SK-N-SH treated with all-trans-retinoic acid at 6 μM for 48 hours (cell line): ENCODE data around the gene DTL.
A peak's percentile ranks its signal among the peaks of the same experiment; 100 is the strongest.

Experiments
- ATAC-seq: fragments of 200-7000 bp; cut with Tn5 transposase; 3 replicates; pipeline ENCODE4 v1.9.1; 2020; ENCODE audit warnings: mild to moderate bottlenecking, moderate library complexity
- BACH2 ChIP-seq: fragments of 250-450 bp; sonication (Bioruptor Pico); IDR thresholded peaks from 2 replicates; pipeline ENCODE4 v1.9.0; 2021; ENCODE audit warnings: mild to moderate bottlenecking, borderline replicate concordance
- CREB5 ChIP-seq: fragments of 250-450 bp; sonication (Bioruptor Pico); IDR thresholded peaks from 2 replicates; pipeline ENCODE4 v1.5.1; 2020; ENCODE audit warnings: low read depth, mild to moderate bottlenecking, moderate library complexity
- CSDC2 ChIP-seq: fragments of 250-450 bp; sonication (Bioruptor Pico); IDR thresholded peaks from 2 replicates; pipeline ENCODE4 v1.5.0; 2020; ENCODE audit warnings: mild to moderate bottlenecking, moderate library complexity
- CSRNP3 ChIP-seq: fragments of 250-450 bp; sonication (Bioruptor Pico); IDR thresholded peaks from 2 replicates; pipeline ENCODE4 v1.5.1; 2021; ENCODE audit warnings: mild to moderate bottlenecking, moderate library complexity
- ESRRG ChIP-seq: fragments of 250-450 bp; sonication (Bioruptor Pico); IDR thresholded peaks from 2 replicates; pipeline ENCODE4 v1.6.1; 2021; ENCODE audit warnings: mild to moderate bottlenecking
- GLIS3 ChIP-seq: fragments of 250-450 bp; sonication (Bioruptor Pico); IDR thresholded peaks from 2 replicates; pipeline ENCODE4 v1.5.0; 2020; ENCODE audit warnings: mild to moderate bottlenecking, moderate library complexity
- ISL1 ChIP-seq: fragments of 250-450 bp; sonication (Bioruptor Pico); IDR thresholded peaks from 2 replicates; pipeline ENCODE4 v2.1.2; 2022; ENCODE audit warnings: mild to moderate bottlenecking, moderate library complexity
- OSR1 ChIP-seq: fragments of 250-450 bp; sonication (Bioruptor Pico); IDR thresholded peaks from 2 replicates; pipeline ENCODE4 v1.8.0; 2022; ENCODE audit warnings: moderate library complexity, mild to moderate bottlenecking, inconsistent platforms
- POU6F1 ChIP-seq: fragments of 250-450 bp; sonication (Bioruptor Pico); IDR thresholded peaks from 2 replicates; pipeline ENCODE4 v1.8.0; 2021; ENCODE audit warnings: low read depth, mild to moderate bottlenecking, moderate library complexity, borderline replicate concordance
- PPARA ChIP-seq: fragments of 250-450 bp; sonication (Bioruptor Pico); IDR thresholded peaks from 2 replicates; pipeline ENCODE4 v1.5.0; 2020; ENCODE audit warnings: mild to moderate bottlenecking, borderline replicate concordance
- RARB ChIP-seq: fragments of 250-450 bp; sonication (Bioruptor Pico); IDR thresholded peaks from 2 replicates; pipeline ENCODE4 v1.8.0; 2021; ENCODE audit warnings: mild to moderate bottlenecking, moderate library complexity
- SNAI2 ChIP-seq: fragments of 250-450 bp; sonication (Bioruptor Pico); IDR thresholded peaks from 2 replicates; pipeline ENCODE4 v1.5.0; 2020; ENCODE audit warnings: mild to moderate bottlenecking, moderate library complexity
- TCF4 ChIP-seq: fragments of 250-450 bp; sonication (Bioruptor Pico); IDR thresholded peaks from 2 replicates; pipeline ENCODE4 v1.8.0; 2021; ENCODE audit warnings: mild to moderate bottlenecking, moderate library complexity, borderline replicate concordance
- TOX ChIP-seq: fragments of 250-450 bp; sonication (Bioruptor Pico); IDR thresholded peaks from 2 replicates; pipeline ENCODE4 v1.8.0; 2021; ENCODE audit warnings: mild to moderate bottlenecking, moderate library complexity, borderline replicate concordance
- ZC3H10 ChIP-seq: fragments of 250-450 bp; sonication (Bioruptor Pico); IDR thresholded peaks from 2 replicates; pipeline ENCODE4 v1.5.1; 2021; ENCODE audit warnings: mild to moderate bottlenecking, moderate library complexity
- ZFP3 ChIP-seq: fragments of 250-450 bp; sonication (Bioruptor Pico); IDR thresholded peaks from 2 replicates; pipeline ENCODE4 v1.5.0; 2020; ENCODE audit warnings: mild to moderate bottlenecking, moderate library complexity
- ZFP30 ChIP-seq: fragments of 450-650 bp; formaldehyde crosslinking; IDR thresholded peaks from 2 replicates; pipeline ENCODE4 v1.5.0; 2022; ENCODE audit warnings: mild to moderate bottlenecking, moderate library complexity
- ZNF565 ChIP-seq: fragments of 450-650 bp; formaldehyde crosslinking; conservative IDR thresholded peaks from 2 replicates; pipeline ENCODE4 v1.5.0; 2020; ENCODE audit warnings: low read depth, mild to moderate bottlenecking, moderate library complexity
- ZNF8 ChIP-seq: fragments of 450-650 bp; formaldehyde crosslinking; IDR thresholded peaks from 2 replicates; pipeline ENCODE4 v1.5.0; 2020; ENCODE audit warnings: mild to moderate bottlenecking, moderate library complexity
- TF ChIP-seq, protein P1 (sequence below): fragments of 250-450 bp; sonication (Bioruptor Pico); IDR thresholded peaks from 2 replicates; pipeline ENCODE4 v1.5.0; 2020; ENCODE audit warnings: mild to moderate bottlenecking, moderate library complexity

The DTL gene

DNA sequence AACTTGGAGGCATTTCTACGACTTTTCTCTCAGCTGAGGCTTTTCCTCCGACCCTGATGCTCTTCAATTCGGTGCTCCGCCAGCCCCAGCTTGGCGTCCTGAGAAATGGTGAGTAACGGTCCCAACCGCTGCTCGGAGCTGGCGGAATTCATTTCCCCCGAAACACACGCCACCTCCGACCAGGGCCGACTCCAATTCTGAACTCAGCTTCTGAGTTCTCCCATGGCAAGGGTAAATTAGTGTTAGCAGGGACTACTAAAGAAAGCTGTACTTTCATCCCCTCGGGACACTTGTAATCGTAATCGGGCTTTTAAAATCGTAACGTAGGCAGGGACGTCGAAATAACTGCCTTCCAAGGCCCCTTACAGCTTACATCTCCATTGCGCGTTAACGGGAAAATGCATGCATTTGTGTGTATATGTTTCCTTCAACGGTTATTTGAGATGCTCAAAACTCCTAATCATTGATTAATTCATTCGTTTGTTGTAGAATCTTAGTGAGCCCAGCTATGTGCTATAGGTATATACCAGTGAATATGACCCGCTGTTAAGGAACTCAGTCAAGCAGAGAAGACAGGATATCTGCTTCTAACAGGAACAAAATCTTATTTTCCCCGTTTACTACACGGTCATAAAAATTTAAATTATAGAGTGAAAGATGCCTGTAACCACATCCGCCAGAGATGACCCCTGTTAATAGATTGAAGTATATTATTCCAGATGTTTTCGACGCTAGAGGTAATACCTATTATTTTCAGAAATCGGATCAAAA is 472 bp downstream of the DTL start (continued):
- TF ChIP-seq POU6F1 (no peak), ZFP3 (no peak)
- TF ChIP-seq, all 23 proteins: peak for 0

DNA sequence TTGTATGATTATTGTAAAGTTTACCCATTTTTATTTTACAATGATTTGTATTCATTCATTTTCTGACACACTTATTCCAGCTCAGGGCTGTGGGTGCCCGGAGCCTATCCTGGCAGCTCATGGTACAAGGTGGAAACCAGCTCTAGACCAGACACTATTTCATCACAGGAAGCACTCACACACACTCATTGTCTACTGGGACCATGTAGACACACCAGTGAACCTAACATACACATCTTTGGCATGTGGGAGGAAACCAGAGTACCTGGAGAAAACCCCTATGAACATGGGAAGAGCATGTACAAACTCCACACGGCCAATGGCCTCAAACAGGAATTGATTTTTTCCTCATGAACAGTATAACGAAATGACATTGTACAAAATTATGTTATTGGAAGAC is 2.4 kb downstream of the DTL start:
- no peak for ATAC-seq
- TF ChIP-seq RARB (CRISPR knock-in tag) (no peak), CSDC2 (CRISPR knock-in tag) (no peak), ZC3H10 (no peak), POU6F1 (no peak), GLIS3 (CRISPR knock-in tag) (no peak), ZFP30 (CRISPR knock-in tag) (no peak), SNAI2 (CRISPR knock-in tag) (no peak)
- TF ChIP-seq, protein P1, sequence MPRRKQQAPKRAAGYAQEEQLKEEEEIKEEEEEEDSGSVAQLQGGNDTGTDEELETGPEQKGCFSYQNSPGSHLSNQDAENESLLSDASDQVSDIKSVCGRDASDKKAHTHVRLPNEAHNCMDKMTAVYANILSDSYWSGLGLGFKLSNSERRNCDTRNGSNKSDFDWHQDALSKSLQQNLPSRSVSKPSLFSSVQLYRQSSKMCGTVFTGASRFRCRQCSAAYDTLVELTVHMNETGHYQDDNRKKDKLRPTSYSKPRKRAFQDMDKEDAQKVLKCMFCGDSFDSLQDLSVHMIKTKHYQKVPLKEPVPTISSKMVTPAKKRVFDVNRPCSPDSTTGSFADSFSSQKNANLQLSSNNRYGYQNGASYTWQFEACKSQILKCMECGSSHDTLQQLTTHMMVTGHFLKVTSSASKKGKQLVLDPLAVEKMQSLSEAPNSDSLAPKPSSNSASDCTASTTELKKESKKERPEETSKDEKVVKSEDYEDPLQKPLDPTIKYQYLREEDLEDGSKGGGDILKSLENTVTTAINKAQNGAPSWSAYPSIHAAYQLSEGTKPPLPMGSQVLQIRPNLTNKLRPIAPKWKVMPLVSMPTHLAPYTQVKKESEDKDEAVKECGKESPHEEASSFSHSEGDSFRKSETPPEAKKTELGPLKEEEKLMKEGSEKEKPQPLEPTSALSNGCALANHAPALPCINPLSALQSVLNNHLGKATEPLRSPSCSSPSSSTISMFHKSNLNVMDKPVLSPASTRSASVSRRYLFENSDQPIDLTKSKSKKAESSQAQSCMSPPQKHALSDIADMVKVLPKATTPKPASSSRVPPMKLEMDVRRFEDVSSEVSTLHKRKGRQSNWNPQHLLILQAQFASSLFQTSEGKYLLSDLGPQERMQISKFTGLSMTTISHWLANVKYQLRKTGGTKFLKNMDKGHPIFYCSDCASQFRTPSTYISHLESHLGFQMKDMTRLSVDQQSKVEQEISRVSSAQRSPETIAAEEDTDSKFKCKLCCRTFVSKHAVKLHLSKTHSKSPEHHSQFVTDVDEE (CRISPR knock-in tag) = no peak

- TF ChIP-seq PPARA = no peak
- no peak for TF ChIP-seq TCF4
- no peak for TF ChIP-seq ZNF565 (CRISPR knock-in tag)
- no peak for TF ChIP-seq GLIS3 (CRISPR knock-in tag)
- no peak for TF ChIP-seq ZNF8
- no peak for TF ChIP-seq ZFP3
- TF ChIP-seq ISL1 (CRISPR knock-in tag) = no peak
- no peak for TF ChIP-seq CSRNP3 (CRISPR knock-in tag)
- no peak for TF ChIP-seq OSR1 (CRISPR knock-in tag)
- TF ChIP-seq BACH2 = no peak
- no peak for TF ChIP-seq TOX (CRISPR knock-in tag)
- TF ChIP-seq CSDC2 (CRISPR knock-in tag) = no peak
- no peak for TF ChIP-seq CREB5 (CRISPR knock-in tag)
Observed at GRCh38 chr1:212039622-212040021, 4.1 kb downstream of the DTL start.

DNA sequence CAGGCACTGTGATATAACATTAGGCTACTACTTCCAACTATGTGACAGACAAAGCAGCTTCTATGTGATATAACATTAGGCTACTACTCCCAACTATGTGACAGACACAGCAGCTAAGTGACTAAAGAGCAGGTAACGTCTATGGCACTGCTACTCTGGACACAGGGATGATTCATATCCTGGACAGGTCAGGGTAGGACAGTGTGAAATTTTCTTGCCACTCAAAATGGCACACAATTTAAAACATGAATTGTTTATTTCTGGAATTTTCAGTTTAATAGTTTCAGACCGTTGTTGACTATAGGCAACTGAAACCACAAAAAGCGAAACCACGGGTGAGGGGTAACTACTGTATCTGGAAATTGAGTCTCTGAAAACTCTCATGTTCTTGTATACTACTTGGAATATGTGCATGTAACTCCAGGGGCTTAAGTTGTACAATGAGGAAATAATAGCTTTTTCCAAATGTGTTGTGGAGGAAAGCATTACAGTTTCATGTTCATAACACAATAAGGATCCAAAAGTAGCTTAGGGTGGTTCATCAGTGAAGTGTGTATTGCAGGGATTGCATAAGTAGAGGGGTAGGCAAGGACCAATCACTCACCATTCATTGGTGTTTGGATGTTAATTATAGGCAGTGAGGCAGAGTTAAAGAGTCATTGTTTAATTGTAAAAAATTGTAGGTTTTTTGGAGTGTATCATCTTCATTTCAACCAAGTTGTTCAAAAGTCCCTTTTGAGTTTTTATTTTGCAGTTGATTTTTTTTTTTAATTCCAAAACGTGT is 5.3 kb downstream of the DTL start:
- ATAC-seq = peak; percentile 34
- TF ChIP-seq ZNF565 (CRISPR knock-in tag) (no peak), TCF4 (no peak), TOX (CRISPR knock-in tag) (no peak), ZFP3 (no peak), CSRNP3 (CRISPR knock-in tag) (no peak), PPARA (no peak), RARB (CRISPR knock-in tag) (no peak), ZFP30 (CRISPR knock-in tag) (no peak), BACH2 (no peak), ZNF8 (no peak), ESRRG (CRISPR knock-in tag) (no peak), GLIS3 (CRISPR knock-in tag) (no peak)
- TF ChIP-seq, protein P1 (CRISPR knock-in tag) = no peak

More at GRCh38 chr1:212039622-212040021, 4.1 kb downstream of the DTL start:
- ATAC-seq = no peak
